Pulmonary artery endothelial cell (primary cell): ENCODE results near the gene MYH2. TPM values are rescaled to one million over a fixed set of nuclear protein-coding genes. Genes with fewer than 3 reads are reported as not detected.

Experiments
- DNase-seq: peaks from one replicate; pipeline ENCODE4 v3.0.0-alpha.2; 2011; ENCODE audit warnings: low read depth, low spot score
- total RNA-seq: library from RNA; depleted of rRNA; stranded (reverse); fragments of >200 nt; gene quantifications from 2 replicates; pipeline ENCODE4 v1.2.3, GENCODE V29; 2014

Gene MYH2
- total RNA-seq, 1 donor from 2014 or later, result not detected

- DNase-seq, result no peak
These were observed 32.8 kb downstream of the MYH2 start for GRCh38 chr17:10516638-10517037.

- DNase-seq, result no peak
These were observed 33.4 kb downstream of the MYH2 start for GRCh38 chr17:10516065-10516464.

- DNase-seq, result no peak
These were observed 36.0 kb downstream of the MYH2 start for GRCh38 chr17:10513299-10514067.

GRCh38 chr17:10512856-10513255 is 36.6 kb downstream of the MYH2 start:
- DNase-seq, result no peak

GRCh38 chr17:10499950-10500349 is 49.5 kb downstream of the MYH2 start:
- no peak for DNase-seq

- no peak for DNase-seq
These were observed 57.5 kb downstream of the MYH2 start for GRCh38 chr17:10492004-10492403.

- no peak for DNase-seq
These were observed 67.2 kb downstream of the MYH2 start for GRCh38 chr17:10482252-10482651.

GRCh38 chr17:10477701-10478100 is 71.8 kb downstream of the MYH2 start:
- DNase-seq, result no peak

GRCh38 chr17:10474536-10474935 is 74.9 kb downstream of the MYH2 start:
- no peak for DNase-seq

GRCh38 chr17:10471858-10472257 is 77.6 kb downstream of the MYH2 start:
- no peak for DNase-seq

Other genes with a start within 250 kb of the MYH2 start
- not detected in 2 replicates for gene MYH13, start 176.7 kb downstream of the MYH2 start, total RNA-seq
- not detected in 2 replicates for gene MYH8, start 127.7 kb downstream of the MYH2 start, total RNA-seq
- not detected in 2 replicates for gene MYH4, start 80.1 kb downstream of the MYH2 start, total RNA-seq
- not detected in 2 replicates for gene MYH1, start 31.1 kb downstream of the MYH2 start, total RNA-seq
- 0.07 and 0.71 TPM in 2 replicates for gene MYH3, start 107.7 kb upstream of the MYH2 start, total RNA-seq
- 41.2 and 47.5 TPM in 2 replicates for gene SCO1, start 147.9 kb upstream of the MYH2 start, total RNA-seq
- gene ADPRM, start 147.9 kb upstream of the MYH2 start, total RNA-seq, result 9.2 and 13.5 TPM in 2 replicates
- gene TMEM220, start 180.4 kb upstream of the MYH2 start, total RNA-seq, result 1.2 and 1.8 TPM in 2 replicates